MM.1S (cell line): ENCODE data around the gene CR1.
"Not testable (repeated sequence)": the region's sequence is repeated elsewhere in the genome, so short reads cannot be mapped to it uniquely, and the experiment has no call there.

Source experiments
- EZH2 ChIP-seq: fragments of 300-600 bp; sonication (generic); optimal IDR thresholded peaks from 2 replicates; pipeline ENCODE3; 2017; ENCODE audit warnings: low read depth, mild to moderate bottlenecking, antibody characterized with exemption, low read length, mixed read lengths
- EZH2phosphoT487 ChIP-seq: fragments of 300-600 bp; sonication (generic); IDR thresholded peaks from 2 replicates; pipeline ENCODE4 v1.6.1; 2018; ENCODE audit warnings: antibody characterized with exemption, low read length
- TF ChIP-seq, protein P1 (sequence below): fragments of 300-600 bp; sonication (generic); IDR thresholded peaks from 2 replicates; pipeline ENCODE4 v1.5.1; 2016; ENCODE audit warnings: antibody characterized with exemption, low read length, mixed read lengths

DNA sequence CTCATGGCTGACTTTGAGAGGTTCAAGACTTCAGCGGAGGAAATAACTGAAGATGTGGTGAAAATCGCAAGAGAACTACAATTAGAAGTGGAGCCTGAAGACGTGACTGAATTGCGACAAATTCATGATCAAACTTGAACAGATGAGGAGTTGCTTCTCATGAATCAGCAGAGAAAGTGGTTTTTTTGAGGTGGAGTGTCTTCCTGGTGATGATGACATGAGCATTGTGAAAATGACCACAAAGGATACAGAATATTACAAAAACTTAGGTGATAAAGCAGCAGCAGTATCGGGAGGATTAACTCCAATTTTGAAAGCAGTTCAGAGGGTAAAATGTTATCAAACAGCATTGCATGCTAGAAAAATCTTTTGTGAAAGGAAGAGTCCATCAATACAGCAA lies 58.9 kb downstream of the CR1 start:
- TF ChIP-seq, protein P1, sequence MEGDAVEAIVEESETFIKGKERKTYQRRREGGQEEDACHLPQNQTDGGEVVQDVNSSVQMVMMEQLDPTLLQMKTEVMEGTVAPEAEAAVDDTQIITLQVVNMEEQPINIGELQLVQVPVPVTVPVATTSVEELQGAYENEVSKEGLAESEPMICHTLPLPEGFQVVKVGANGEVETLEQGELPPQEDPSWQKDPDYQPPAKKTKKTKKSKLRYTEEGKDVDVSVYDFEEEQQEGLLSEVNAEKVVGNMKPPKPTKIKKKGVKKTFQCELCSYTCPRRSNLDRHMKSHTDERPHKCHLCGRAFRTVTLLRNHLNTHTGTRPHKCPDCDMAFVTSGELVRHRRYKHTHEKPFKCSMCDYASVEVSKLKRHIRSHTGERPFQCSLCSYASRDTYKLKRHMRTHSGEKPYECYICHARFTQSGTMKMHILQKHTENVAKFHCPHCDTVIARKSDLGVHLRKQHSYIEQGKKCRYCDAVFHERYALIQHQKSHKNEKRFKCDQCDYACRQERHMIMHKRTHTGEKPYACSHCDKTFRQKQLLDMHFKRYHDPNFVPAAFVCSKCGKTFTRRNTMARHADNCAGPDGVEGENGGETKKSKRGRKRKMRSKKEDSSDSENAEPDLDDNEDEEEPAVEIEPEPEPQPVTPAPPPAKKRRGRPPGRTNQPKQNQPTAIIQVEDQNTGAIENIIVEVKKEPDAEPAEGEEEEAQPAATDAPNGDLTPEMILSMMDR: not testable (repeated sequence)
- not testable (repeated sequence) for TF ChIP-seq EZH2phosphoT487, EZH2
